Right atrium auricular region (tissue), 2 donors: Measurements from ENCODE around the gene TSGA10. TPM values are rescaled to one million over a fixed set of nuclear protein-coding genes. Genes with fewer than 3 reads are reported as not detected.
"Not testable (repeated sequence)": the region's sequence is repeated elsewhere in the genome, so short reads cannot be mapped to it uniquely, and the experiment has no call there.

ENCODE experiments used
- DNase-seq: peaks from one replicate; pipeline ENCODE4 v3.0.0-alpha.2; 2019; ENCODE audit warnings: low spot score
- H3K27ac ChIP-seq, 2 donors: fragments of 200-600 bp; sonication (generic); 1 replicate in 1 of 2; 2 replicates in 1 of 2; pipeline ENCODE4 v1.5.1; 2016 to 2019
- H3K27me3 ChIP-seq, 2 donors: fragments of 200-600 bp; sonication (generic); one replicate each; pipeline versions ENCODE4 v1.5.1 to v1.6.0; 2017 to 2019
- H3K36me3 ChIP-seq: fragments of 200-600 bp; sonication (generic); one replicate; pipeline ENCODE4 v1.5.1; 2016
- H3K4me1 ChIP-seq, 2 donors: fragments of 200-600 bp; sonication (generic); one replicate each; pipeline versions ENCODE4 v1.5.1 to v1.6.0; 2017 to 2019
- H3K4me3 ChIP-seq, 2 donors: fragments of 200-600 bp; sonication (generic); 1 replicate in 1 of 2; 2 replicates in 1 of 2; pipeline ENCODE4 v1.5.1; 2017 to 2019; ENCODE audit warnings: mild to moderate bottlenecking in 1 of 2, moderate library complexity in 1 of 2
- H3K9me3 ChIP-seq, 2 donors: fragments of 200-600 bp; sonication (generic); one replicate each; pipeline ENCODE4 v1.5.1; 2019
- CTCF ChIP-seq, 2 donors: fragments of 200-600 bp; sonication (generic); IDR thresholded peaks; one replicate each; pipeline ENCODE4 v1.5.1; 2019; ENCODE audit warnings: antibody characterized with exemption in 2 of 2
- total RNA-seq, 2 donors: library from RNA; depleted of rRNA; stranded (reverse); fragments of >200 nt; gene quantifications; one replicate each; pipeline ENCODE4 v1.1.0, GENCODE V29; 2016

The TSGA10 gene
- 1 to 10 TPM; 1.5 to 7.0 TPM for total RNA-seq

- Histone ChIP-seq H3K9me3 (no peaks in the 10 kb centered on the region), H3K36me3 (no peaks in the 10 kb centered on the region), H3K27me3 (no peaks in the 10 kb centered on the region), H3K27ac (peak within 1 kb of the TSS; percentile 92 to 95), H3K4me3 (peak within 1 kb of the TSS; percentile 66 to 78), H3K4me1 (peaks cover 0 to 17% of the 10 kb centered on the region in 2 donors)
- TF ChIP-seq CTCF (IDR thresholded peaks at IDR 0.05), result peak in 1 of 2 donors; percentile 28
- DNase-seq, result peak; percentile 93
Observed at GRCh38 chr2:99154643-99155536, at the start of gene TSGA10, which contains the start of gene LIPT1. Gene TSGA10, minus strand, starts transcription at chr2:99154942. Its CDS starts 45,503 bp downstream, at chr2:99109439. Gene LIPT1, plus strand, starts transcription at chr2:99154967. Its CDS starts 6,991 bp downstream, at chr2:99161958.

- no peaks in the 10 kb centered on the region for H3K4me1 ChIP-seq
- H3K36me3 ChIP-seq, result peaks cover 8% of the 10 kb centered on the region
- TF ChIP-seq CTCF (IDR thresholded peaks at IDR 0.05), result no peak
- H3K9me3 ChIP-seq, result no peaks in the 10 kb centered on the region
- no peak overlapping the region for H3K27ac ChIP-seq
- DNase-seq, result no peak
- no peak overlapping the region for H3K4me3 ChIP-seq
- H3K27me3 ChIP-seq, result no peaks in the 10 kb centered on the region
Observed at GRCh38 chr2:99201959-99202678, 47.4 kb upstream of the TSGA10 start.

GRCh38 chr2:99200076-99200800, 45.5 kb upstream of the TSGA10 start:
- TF ChIP-seq CTCF (IDR thresholded peaks at IDR 0.05), result no peak
- Histone ChIP-seq H3K36me3 (peaks cover 27% of the 10 kb centered on the region), H3K4me3 (no peak overlapping the region), H3K4me1 (no peaks in the 10 kb centered on the region), H3K27ac (no peak overlapping the region), H3K27me3 (no peaks in the 10 kb centered on the region), H3K9me3 (no peaks in the 10 kb centered on the region)
- DNase-seq, result no peak

- H3K4me3 ChIP-seq, result no peak overlapping the region
- H3K4me1 ChIP-seq, result no peaks in the 10 kb centered on the region
- no peaks in the 10 kb centered on the region for H3K9me3 ChIP-seq
- H3K36me3 ChIP-seq, result peaks cover 36% of the 10 kb centered on the region
- no peaks in the 10 kb centered on the region for H3K27me3 ChIP-seq
- TF ChIP-seq CTCF (IDR thresholded peaks at IDR 0.05), result no peak
- DNase-seq, result no peak
- H3K27ac ChIP-seq, result no peak overlapping the region
Observed at GRCh38 chr2:99198103-99198841, 43.5 kb upstream of the TSGA10 start.

GRCh38 chr2:99192364-99192763, 37.6 kb upstream of the TSGA10 start:
- not testable (repeated sequence) for H3K27me3 ChIP-seq, H3K4me3 ChIP-seq, H3K4me1 ChIP-seq, DNase-seq, H3K27ac ChIP-seq, H3K9me3 ChIP-seq
- peaks cover 54% of the 10 kb centered on the region for H3K36me3 ChIP-seq
